ENCODE data around the gene AKNAD1.
"Not testable (repeated sequence)": the region's sequence is repeated elsewhere in the genome, so short reads cannot be mapped to it uniquely, and the experiment has no call there.

AKNAD1 gene

GRCh38 chr1:108791790-108792189 is 65.1 kb downstream of the AKNAD1 start:
- Histone ChIP-seq H3F3A (ENCODE audit: control insufficient read depth, insufficient read depth) (no peaks in the 10 kb centered on the region), H3K4me1 (ENCODE audit: control insufficient read depth, low read length) (no peaks in the 10 kb centered on the region), H3K27me3 (ENCODE audit: control insufficient read depth, low read length) (no peaks in the 10 kb centered on the region), H3K27ac (ENCODE audit: low read depth, low read length) (no peak overlapping the region), H3K9me2 (replicated peaks; ENCODE audit: control insufficient read depth, low read length) (no peaks in the 10 kb centered on the region), H3K36me3 (ENCODE audit: control insufficient read depth, low read length) (peaks cover 28% of the 10 kb centered on the region), H3K4me2 (ENCODE audit: low read length) (no peak overlapping the region), H3K79me2 (ENCODE audit: control insufficient read depth, low read length) (no peaks in the 10 kb centered on the region), H3K9me3 (ENCODE audit: control insufficient read depth, insufficient read depth, low read length) (no peaks in the 10 kb centered on the region; the same call in 1 of the 2 replicates), H4K20me1 (ENCODE audit: control insufficient read depth, insufficient read depth, low read depth, low read length) (no peaks in the 10 kb centered on the region), H3K4me3 (ENCODE audit: low read length) (no peak overlapping the region)
- TF ChIP-seq, protein P1, sequence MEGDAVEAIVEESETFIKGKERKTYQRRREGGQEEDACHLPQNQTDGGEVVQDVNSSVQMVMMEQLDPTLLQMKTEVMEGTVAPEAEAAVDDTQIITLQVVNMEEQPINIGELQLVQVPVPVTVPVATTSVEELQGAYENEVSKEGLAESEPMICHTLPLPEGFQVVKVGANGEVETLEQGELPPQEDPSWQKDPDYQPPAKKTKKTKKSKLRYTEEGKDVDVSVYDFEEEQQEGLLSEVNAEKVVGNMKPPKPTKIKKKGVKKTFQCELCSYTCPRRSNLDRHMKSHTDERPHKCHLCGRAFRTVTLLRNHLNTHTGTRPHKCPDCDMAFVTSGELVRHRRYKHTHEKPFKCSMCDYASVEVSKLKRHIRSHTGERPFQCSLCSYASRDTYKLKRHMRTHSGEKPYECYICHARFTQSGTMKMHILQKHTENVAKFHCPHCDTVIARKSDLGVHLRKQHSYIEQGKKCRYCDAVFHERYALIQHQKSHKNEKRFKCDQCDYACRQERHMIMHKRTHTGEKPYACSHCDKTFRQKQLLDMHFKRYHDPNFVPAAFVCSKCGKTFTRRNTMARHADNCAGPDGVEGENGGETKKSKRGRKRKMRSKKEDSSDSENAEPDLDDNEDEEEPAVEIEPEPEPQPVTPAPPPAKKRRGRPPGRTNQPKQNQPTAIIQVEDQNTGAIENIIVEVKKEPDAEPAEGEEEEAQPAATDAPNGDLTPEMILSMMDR (IDR thresholded peaks at IDR 0.05; ENCODE audit: low read depth, low read length, poor library complexity, severe bottlenecking), result no peak
- no peak for TF ChIP-seq EZH2phosphoT487 (IDR thresholded peaks at IDR 0.05; ENCODE audit: borderline replicate concordance, low read length)

DNA sequence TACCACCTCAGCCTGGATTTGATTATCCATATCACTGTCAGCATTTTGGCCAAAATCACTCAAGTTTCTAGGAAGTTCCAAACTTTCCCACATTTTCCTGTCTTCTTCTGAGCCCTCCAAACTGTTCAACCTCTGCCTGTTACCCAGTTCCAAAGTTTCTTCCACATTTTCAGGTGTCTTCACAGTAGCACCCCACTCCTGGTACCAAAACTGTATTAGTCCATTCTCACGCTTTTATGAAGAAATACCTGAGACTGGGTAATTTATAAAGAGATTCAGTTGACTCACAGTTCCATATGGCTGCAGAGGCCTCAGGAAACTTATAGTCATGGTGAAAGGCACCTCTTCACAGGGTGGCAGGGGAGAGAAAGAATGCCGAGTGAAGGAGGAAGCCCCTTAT is 71.0 kb downstream of the AKNAD1 start:
- Histone ChIP-seq H4K20me1 (ENCODE audit: control insufficient read depth, insufficient read depth, low read depth, low read length) (no peaks in the 10 kb centered on the region), H3K79me2 (ENCODE audit: control insufficient read depth, low read length) (no peaks in the 10 kb centered on the region), H3K4me1 (ENCODE audit: control insufficient read depth, low read length) (no peaks in the 10 kb centered on the region), H3K4me2 (ENCODE audit: low read length) (no peak overlapping the region), H3K27me3 (ENCODE audit: control insufficient read depth, low read length) (no peaks in the 10 kb centered on the region), H3F3A (ENCODE audit: control insufficient read depth, insufficient read depth) (no peaks in the 10 kb centered on the region), H3K9me2 (replicated peaks; ENCODE audit: control insufficient read depth, low read length) (no peaks in the 10 kb centered on the region), H3K9me3 (ENCODE audit: control insufficient read depth, insufficient read depth, low read length) (peaks cover 21% of the 10 kb centered on the region), H3K27ac (ENCODE audit: low read depth, low read length) (no peak overlapping the region), H3K4me3 (ENCODE audit: low read length) (no peak overlapping the region), H3K36me3 (ENCODE audit: control insufficient read depth, low read length) (peaks cover 53% of the 10 kb centered on the region)
- TF ChIP-seq, protein P1 (IDR thresholded peaks at IDR 0.05; ENCODE audit: low read depth, low read length, poor library complexity, severe bottlenecking), result no peak
- TF ChIP-seq EZH2phosphoT487 (IDR thresholded peaks at IDR 0.05; ENCODE audit: borderline replicate concordance, low read length), result no peak

GRCh38 chr1:108785264-108785663 is 71.6 kb downstream of the AKNAD1 start:
- Histone ChIP-seq H3K27ac (ENCODE audit: low read depth, low read length) (no peak overlapping the region), H3K27me3 (ENCODE audit: control insufficient read depth, low read length) (no peaks in the 10 kb centered on the region), H3K9me2 (replicated peaks; ENCODE audit: control insufficient read depth, low read length) (no peaks in the 10 kb centered on the region), H3K4me3 (ENCODE audit: low read length) (no peak overlapping the region), H4K20me1 (ENCODE audit: control insufficient read depth, insufficient read depth, low read depth, low read length) (no peaks in the 10 kb centered on the region), H3K36me3 (ENCODE audit: control insufficient read depth, low read length) (peaks cover 54% of the 10 kb centered on the region), H3K79me2 (ENCODE audit: control insufficient read depth, low read length) (no peaks in the 10 kb centered on the region), H3F3A (ENCODE audit: control insufficient read depth, insufficient read depth) (no peaks in the 10 kb centered on the region), H3K4me2 (ENCODE audit: low read length) (no peak overlapping the region), H3K4me1 (ENCODE audit: control insufficient read depth, low read length) (no peaks in the 10 kb centered on the region), H3K9me3 (ENCODE audit: control insufficient read depth, insufficient read depth, low read length) (peaks cover 21% of the 10 kb centered on the region)
- TF ChIP-seq EZH2phosphoT487 (IDR thresholded peaks at IDR 0.05; ENCODE audit: borderline replicate concordance, low read length), result no peak
- TF ChIP-seq, protein P1 (IDR thresholded peaks at IDR 0.05; ENCODE audit: low read depth, low read length, poor library complexity, severe bottlenecking), result no peak

DNA sequence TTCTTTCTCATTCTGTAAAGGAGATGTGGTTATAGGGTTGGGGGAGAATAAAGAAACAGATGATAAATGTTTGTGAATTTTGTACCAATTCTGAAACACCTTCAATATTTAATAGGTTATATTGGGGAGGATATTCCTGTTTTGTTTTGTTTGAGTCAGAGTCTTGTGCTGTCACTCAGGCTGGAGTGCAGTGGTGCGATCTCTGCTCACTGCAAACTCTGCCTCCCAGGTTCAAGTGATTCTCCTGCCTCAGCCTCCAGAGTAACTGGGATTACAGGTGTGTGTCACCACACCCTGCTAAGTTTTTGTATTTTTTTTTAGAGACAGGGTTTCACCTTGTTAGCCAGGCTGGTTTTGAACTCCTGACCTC is 75.3 kb downstream of the AKNAD1 start:
- H3K4me3 ChIP-seq (ENCODE audit: low read length); H3K4me2 ChIP-seq (ENCODE audit: low read length); H4K20me1 ChIP-seq (ENCODE audit: control insufficient read depth, insufficient read depth, low read depth, low read length); H3K27me3 ChIP-seq (ENCODE audit: control insufficient read depth, low read length); H3F3A ChIP-seq (ENCODE audit: control insufficient read depth, insufficient read depth); H3K4me1 ChIP-seq (ENCODE audit: control insufficient read depth, low read length); H3K27ac ChIP-seq (ENCODE audit: low read depth, low read length); H3K9me2 ChIP-seq (replicated peaks; ENCODE audit: control insufficient read depth, low read length); H3K79me2 ChIP-seq (ENCODE audit: control insufficient read depth, low read length): not testable (repeated sequence)
- H3K36me3 ChIP-seq (ENCODE audit: control insufficient read depth, low read length), result peaks cover 77% of the 10 kb centered on the region
- H3K9me3 ChIP-seq (ENCODE audit: control insufficient read depth, insufficient read depth, low read length), result peaks cover 21% of the 10 kb centered on the region

Measured in DOHH2 (cell line).